GM19239 (cell line): ENCODE data around the gene RNF10.
"Not testable (repeated sequence)": the region's sequence is repeated elsewhere in the genome, so short reads cannot be mapped to it uniquely, and the experiment has no call there.

Experiments used
- DNase-seq: peaks from one replicate; pipeline ENCODE4 v3.0.0; 2011; ENCODE audit warnings: low spot score; ENCODE audit not compliant: insufficient read length
- FAIRE-seq: peaks from 2 replicates; lab custom pipeline; 2011; peaks lifted over from hg19 to GRCh38; lab: Jason Lieb, UNC

Gene RNF10

GRCh38 chr12:120599672-120600552 lies 65.8 kb downstream of the RNF10 start:
- no peak for DNase-seq
- no peak for FAIRE-seq

- not testable (repeated sequence) for FAIRE-seq
Measured at GRCh38 chr12:120602416-120602815, 68.3 kb downstream of the RNF10 start.

GRCh38 chr12:120610560-120610959 lies 76.4 kb downstream of the RNF10 start:
- no peak for DNase-seq
- no peak for FAIRE-seq

More at GRCh38 chr12:120602416-120602815, 68.3 kb downstream of the RNF10 start:
- DNase-seq = not testable (repeated sequence)

- not testable (repeated sequence) for FAIRE-seq, DNase-seq
Measured at GRCh38 chr12:120611534-120611933, 77.4 kb downstream of the RNF10 start.

- DNase-seq = no peak
- no peak for FAIRE-seq
Measured at GRCh38 chr12:120614848-120615247, 80.7 kb downstream of the RNF10 start.

- not testable (repeated sequence) for DNase-seq, FAIRE-seq
Measured at GRCh38 chr12:120617193-120617592, 83.0 kb downstream of the RNF10 start.

- FAIRE-seq, DNase-seq: not testable (repeated sequence)
Measured at GRCh38 chr12:120617767-120618166, 83.6 kb downstream of the RNF10 start.

GRCh38 chr12:120618954-120619615 lies 84.9 kb downstream of the RNF10 start:
- DNase-seq (no peak), FAIRE-seq (no peak)

- DNase-seq = no peak
- no peak for FAIRE-seq
Measured at GRCh38 chr12:120620624-120621023, 86.5 kb downstream of the RNF10 start.

GRCh38 chr12:120625557-120626419 lies 91.6 kb downstream of the RNF10 start:
- DNase-seq (no peak), FAIRE-seq (no peak)
